Ascending aorta (tissue), 2 donors: Measurements from ENCODE around the gene PLEKHN1. TPM values are rescaled to one million over a fixed set of nuclear protein-coding genes. Genes with fewer than 3 reads are reported as not detected.

Experiments used
- DNase-seq, 2 donors: peaks; one replicate each; pipeline ENCODE4 v3.0.0-alpha.2; 2019; ENCODE audit warnings: low spot score in 2 of 2
- H3K27ac ChIP-seq, 2 donors: fragments of 200-600 bp; sonication (generic); one replicate each; pipeline ENCODE4 v1.5.1; 2016 to 2017; ENCODE audit warnings: mild to moderate bottlenecking in 1 of 2
- H3K27me3 ChIP-seq: fragments of 200-600 bp; sonication (generic); one replicate; pipeline ENCODE4 v1.5.1; 2017
- H3K36me3 ChIP-seq, 2 donors: fragments of 200-600 bp; sonication (generic); one replicate each; pipeline ENCODE4 v1.5.1; 2016
- H3K4me1 ChIP-seq, 2 donors: fragments of 200-600 bp; sonication (generic); one replicate each; pipeline ENCODE4 v1.5.1; 2016 to 2017; ENCODE audit warnings: mild to moderate bottlenecking in 1 of 2
- H3K4me3 ChIP-seq, 2 donors: fragments of 200-600 bp; sonication (generic); one replicate each; pipeline ENCODE4 v1.5.1; 2016 to 2017; ENCODE audit warnings: mild to moderate bottlenecking in 1 of 2
- H3K9me3 ChIP-seq, 2 donors: fragments of 200-600 bp; sonication (generic); one replicate each; pipeline ENCODE4 v1.5.1; 2016
- intact Hi-C: fragments of 100-400 bp; cut with DNase I; formaldehyde crosslinking; loops from one replicate; pipeline ENCODE4 v1.15.1; 2023
- total RNA-seq: library from RNA; depleted of rRNA; stranded (reverse); fragments of >200 nt; gene quantifications from one replicate; pipeline ENCODE4 v1.1.0, GENCODE V29; 2016
- TF ChIP-seq, protein P1 (sequence below), 3 experiments: fragments of 200-600 bp in 2 of 3; fragments of 450-650 bp in 1 of 3; sonication (generic) in 2 of 3; IDR thresholded peaks; one replicate each; pipeline ENCODE4 v1.5.1; 2016 to 2019; ENCODE audit warnings: antibody characterized with exemption in 3 of 3, mild to moderate bottlenecking in 1 of 3, moderate library complexity in 1 of 3

The PLEKHN1 gene
- total RNA-seq, 1 donor from 2014 or later, result not detected

DNA sequence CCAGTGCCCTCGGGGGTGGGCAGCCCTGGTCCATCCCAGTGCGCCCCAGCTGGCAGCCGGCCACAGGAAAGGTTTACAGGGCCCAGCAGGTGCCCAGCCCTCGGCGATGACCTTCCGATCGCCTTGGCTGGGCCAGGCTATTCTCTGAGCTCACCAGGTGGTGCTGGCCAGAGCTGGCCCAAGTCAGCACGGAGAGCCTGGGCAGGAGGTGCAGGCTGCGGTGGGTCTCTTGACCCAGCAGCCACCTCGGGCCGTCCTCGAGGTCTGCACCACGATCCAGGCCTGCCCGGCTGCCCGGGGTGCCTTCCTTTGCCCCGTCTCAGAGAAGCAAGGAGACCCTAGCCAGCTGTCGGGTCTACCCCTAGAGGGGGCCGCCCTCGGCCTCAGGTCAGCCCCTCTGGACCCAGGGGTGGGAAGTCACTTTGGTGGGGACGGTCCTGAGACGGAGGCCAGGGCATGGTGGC lies 15.2 kb downstream of the PLEKHN1 start:
- H3K4me1 ChIP-seq, result no peaks in the 10 kb centered on the region
- H3K9me3 ChIP-seq, result no peaks in the 10 kb centered on the region
- no peak for DNase-seq
- no peak overlapping the region for H3K27ac ChIP-seq
- no peak overlapping the region for H3K4me3 ChIP-seq
- intact Hi-C loops, result no loop called here
- H3K27me3 ChIP-seq, result no peaks in the 10 kb centered on the region
- no peaks in the 10 kb centered on the region for H3K36me3 ChIP-seq
- TF ChIP-seq, protein P1, sequence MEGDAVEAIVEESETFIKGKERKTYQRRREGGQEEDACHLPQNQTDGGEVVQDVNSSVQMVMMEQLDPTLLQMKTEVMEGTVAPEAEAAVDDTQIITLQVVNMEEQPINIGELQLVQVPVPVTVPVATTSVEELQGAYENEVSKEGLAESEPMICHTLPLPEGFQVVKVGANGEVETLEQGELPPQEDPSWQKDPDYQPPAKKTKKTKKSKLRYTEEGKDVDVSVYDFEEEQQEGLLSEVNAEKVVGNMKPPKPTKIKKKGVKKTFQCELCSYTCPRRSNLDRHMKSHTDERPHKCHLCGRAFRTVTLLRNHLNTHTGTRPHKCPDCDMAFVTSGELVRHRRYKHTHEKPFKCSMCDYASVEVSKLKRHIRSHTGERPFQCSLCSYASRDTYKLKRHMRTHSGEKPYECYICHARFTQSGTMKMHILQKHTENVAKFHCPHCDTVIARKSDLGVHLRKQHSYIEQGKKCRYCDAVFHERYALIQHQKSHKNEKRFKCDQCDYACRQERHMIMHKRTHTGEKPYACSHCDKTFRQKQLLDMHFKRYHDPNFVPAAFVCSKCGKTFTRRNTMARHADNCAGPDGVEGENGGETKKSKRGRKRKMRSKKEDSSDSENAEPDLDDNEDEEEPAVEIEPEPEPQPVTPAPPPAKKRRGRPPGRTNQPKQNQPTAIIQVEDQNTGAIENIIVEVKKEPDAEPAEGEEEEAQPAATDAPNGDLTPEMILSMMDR (IDR thresholded peaks at IDR 0.05), result no peak

DNA sequence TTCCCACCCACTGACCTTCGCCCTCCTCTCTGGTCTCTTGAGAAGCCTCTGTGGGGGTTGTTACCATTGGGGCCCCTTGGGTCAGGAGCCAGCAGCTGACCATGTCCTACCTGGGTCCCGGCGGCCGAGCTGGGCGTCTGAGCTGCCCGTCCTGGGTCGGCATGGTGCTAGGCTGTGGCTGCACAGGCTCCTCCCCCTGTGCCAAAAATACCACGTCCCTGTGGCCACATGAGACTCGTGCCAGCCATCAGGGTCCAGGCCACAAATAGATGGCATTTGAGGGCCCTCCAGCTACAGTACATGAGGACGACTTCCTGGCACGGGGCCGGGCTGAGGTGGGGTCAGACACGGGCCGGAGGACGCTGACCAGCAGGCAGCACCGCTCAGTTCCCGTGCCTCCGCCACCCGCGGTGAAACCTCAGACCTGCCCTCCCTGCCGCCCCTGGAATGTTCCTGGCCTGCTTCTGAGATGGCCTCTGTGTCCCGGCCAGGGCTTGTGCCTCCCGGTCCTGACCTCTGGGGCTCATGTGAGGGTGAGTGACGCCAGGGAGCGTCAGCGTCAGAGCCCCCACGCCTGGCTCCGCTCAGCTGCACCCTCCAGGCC lies 15.8 kb downstream of the PLEKHN1 start, which contains the start of gene PERM1:
Gene PERM1 (minus strand): TSS at position 139 of the 604 bp plus-strand sequence. CDS start 1,064 bp downstream, outside the sequence.
- no peaks in the 10 kb centered on the region for H3K27me3 ChIP-seq
- H3K36me3 ChIP-seq, result no peaks in the 10 kb centered on the region
- TF ChIP-seq, protein P1 (IDR thresholded peaks at IDR 0.05), result no peak
- H3K27ac ChIP-seq, result no peak within 1 kb of the TSS
- intact Hi-C loops, result no loop called here
- no peaks in the 10 kb centered on the region for H3K9me3 ChIP-seq
- H3K4me3 ChIP-seq, result no peak within 1 kb of the TSS
- DNase-seq, result no peak
- H3K4me1 ChIP-seq, result no peaks in the 10 kb centered on the region

DNA sequence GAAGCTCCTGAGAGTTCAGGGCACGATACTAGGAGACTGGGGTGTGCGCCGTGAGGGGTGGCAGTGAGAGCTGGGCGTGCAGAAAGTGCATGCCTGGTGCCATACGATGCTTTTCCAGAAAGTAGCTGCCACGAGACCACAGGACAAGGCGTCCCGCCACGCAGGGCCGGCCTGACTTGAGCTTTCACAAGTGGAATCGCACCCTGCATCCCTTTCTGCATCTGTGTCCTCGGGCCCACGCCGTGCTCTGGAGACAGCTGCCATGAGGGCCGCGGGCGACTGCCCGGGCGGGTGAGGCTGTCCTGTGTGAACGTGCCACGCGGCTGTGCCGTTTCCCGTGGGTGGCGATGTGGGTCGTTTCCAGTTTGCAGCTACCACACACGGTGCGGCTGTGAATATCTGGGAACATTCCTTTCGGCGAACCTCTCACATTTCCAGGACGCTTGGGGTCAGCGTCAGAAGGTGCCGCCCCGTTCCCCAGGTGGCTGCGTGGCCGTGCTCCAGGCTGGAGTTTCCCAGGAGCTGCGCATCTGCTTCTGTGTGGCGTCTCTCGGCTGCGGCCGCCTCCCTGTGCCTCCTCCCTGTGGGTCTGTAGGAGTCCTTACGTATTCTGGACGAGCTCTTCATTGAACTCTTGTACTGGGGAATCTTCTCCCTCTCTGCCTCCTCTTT lies 16.6 kb downstream of the PLEKHN1 start:
- intact Hi-C loops, result no loop called here
- TF ChIP-seq, protein P1 (IDR thresholded peaks at IDR 0.05), result no peak
- no peak for DNase-seq
- H3K36me3 ChIP-seq, result no peaks in the 10 kb centered on the region
- no peaks in the 10 kb centered on the region for H3K9me3 ChIP-seq
- H3K4me1 ChIP-seq, result no peaks in the 10 kb centered on the region
- no peak overlapping the region for H3K4me3 ChIP-seq
- no peaks in the 10 kb centered on the region for H3K27me3 ChIP-seq
- H3K27ac ChIP-seq, result no peak overlapping the region

DNA sequence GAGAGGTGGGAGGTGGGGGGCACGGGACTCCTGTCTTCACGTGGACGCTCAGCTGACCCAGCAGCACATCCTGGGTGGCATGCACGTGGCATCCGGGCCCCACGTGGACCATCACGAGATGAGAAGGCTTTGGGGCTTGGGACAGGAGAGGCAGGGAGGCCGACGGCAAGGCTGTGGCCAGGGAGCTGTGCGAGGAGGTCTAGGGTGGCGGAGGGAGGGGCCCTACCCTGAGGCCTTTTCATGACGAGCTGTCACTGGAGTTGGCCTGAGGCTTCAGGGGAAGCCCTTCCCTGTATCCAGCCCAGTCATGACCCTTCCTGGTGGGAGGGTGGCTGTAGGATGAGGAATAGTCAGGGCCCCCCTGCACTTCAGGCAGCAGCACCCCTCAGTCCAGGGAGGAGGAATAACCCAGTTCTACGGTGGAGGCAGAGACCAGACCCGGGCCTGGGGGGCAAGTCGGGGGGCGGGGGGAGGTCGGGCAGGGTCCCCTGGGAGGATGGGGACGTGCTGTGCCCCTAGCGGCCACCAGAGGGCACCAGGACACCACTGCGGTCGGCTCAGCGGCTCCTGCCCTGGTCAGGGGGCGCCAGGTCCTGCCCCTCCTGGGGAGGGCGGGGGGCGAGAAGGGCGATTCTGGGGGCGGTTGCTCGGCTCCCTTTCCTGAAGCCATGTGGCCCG lies 17.7 kb downstream of the PLEKHN1 start:
- no peaks in the 10 kb centered on the region for H3K9me3 ChIP-seq
- H3K36me3 ChIP-seq, result no peaks in the 10 kb centered on the region
- H3K4me1 ChIP-seq, result no peaks in the 10 kb centered on the region
- peak overlapping the region in 1 of 2 donors; percentile 21 for H3K4me3 ChIP-seq
- no peaks in the 10 kb centered on the region for H3K27me3 ChIP-seq
- DNase-seq, result no peak
- H3K27ac ChIP-seq, result no peak overlapping the region
- intact Hi-C loops, result loop anchor here (1.0 kb wide), 2 partner anchors 19 to 80 kb away; no protein-coding TSS in a partner anchor
- TF ChIP-seq, protein P1 (IDR thresholded peaks at IDR 0.05), result peak; percentile 53 to 99 (median 98)

DNA sequence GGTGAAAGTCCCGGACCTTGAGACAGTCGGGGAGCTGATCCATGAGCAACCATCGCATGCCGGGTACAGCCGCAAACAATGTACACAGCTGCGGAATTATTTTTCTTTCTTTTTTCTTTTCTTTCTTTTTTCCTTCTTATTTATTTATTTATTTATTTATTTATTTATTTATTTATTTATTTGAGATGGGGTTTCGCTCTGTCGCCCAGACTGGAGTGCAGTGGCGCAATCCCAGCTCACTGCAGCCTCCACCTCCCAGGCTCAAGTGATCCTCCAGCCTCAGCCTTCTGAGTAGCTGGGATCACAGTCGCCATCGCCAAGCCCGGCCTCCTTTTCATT lies 18.2 kb downstream of the PLEKHN1 start:
- Histone ChIP-seq H3K4me1 (no peaks in the 10 kb centered on the region), H3K27me3 (no peaks in the 10 kb centered on the region), H3K4me3 (peak overlapping the region in 1 of 2 donors; percentile 21), H3K9me3 (peaks cover 0 to 2% of the 10 kb centered on the region in 2 donors), H3K36me3 (no peaks in the 10 kb centered on the region), H3K27ac (no peak overlapping the region)
- TF ChIP-seq, protein P1 (IDR thresholded peaks at IDR 0.05), result no peak
- intact Hi-C loops, result loop anchor here (1.0 kb wide), 2 partner anchors 19 to 80 kb away; no protein-coding TSS in a partner anchor
- no peak for DNase-seq
